Measurements from ENCODE around the gene BAZ1B.
A peak's percentile ranks its signal among the peaks of the same experiment; 100 is the strongest.
"Not testable (repeated sequence)": the region's sequence is repeated elsewhere in the genome, so short reads cannot be mapped to it uniquely, and the experiment has no call there.

BAZ1B gene, protein sequence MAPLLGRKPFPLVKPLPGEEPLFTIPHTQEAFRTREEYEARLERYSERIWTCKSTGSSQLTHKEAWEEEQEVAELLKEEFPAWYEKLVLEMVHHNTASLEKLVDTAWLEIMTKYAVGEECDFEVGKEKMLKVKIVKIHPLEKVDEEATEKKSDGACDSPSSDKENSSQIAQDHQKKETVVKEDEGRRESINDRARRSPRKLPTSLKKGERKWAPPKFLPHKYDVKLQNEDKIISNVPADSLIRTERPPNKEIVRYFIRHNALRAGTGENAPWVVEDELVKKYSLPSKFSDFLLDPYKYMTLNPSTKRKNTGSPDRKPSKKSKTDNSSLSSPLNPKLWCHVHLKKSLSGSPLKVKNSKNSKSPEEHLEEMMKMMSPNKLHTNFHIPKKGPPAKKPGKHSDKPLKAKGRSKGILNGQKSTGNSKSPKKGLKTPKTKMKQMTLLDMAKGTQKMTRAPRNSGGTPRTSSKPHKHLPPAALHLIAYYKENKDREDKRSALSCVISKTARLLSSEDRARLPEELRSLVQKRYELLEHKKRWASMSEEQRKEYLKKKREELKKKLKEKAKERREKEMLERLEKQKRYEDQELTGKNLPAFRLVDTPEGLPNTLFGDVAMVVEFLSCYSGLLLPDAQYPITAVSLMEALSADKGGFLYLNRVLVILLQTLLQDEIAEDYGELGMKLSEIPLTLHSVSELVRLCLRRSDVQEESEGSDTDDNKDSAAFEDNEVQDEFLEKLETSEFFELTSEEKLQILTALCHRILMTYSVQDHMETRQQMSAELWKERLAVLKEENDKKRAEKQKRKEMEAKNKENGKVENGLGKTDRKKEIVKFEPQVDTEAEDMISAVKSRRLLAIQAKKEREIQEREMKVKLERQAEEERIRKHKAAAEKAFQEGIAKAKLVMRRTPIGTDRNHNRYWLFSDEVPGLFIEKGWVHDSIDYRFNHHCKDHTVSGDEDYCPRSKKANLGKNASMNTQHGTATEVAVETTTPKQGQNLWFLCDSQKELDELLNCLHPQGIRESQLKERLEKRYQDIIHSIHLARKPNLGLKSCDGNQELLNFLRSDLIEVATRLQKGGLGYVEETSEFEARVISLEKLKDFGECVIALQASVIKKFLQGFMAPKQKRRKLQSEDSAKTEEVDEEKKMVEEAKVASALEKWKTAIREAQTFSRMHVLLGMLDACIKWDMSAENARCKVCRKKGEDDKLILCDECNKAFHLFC (N-terminal part only)

GRCh38 chr7:73522105-73522872, at the start of gene BAZ1B:
Gene BAZ1B, minus strand, starts transcription at chr7:73522293. Its CDS starts 360 bp downstream, at chr7:73521933.
- DNase-seq (ENCODE audit: low read depth, low spot score), result peak; percentile 95

GRCh38 chr7:73570977-73571376, 48.9 kb upstream of the BAZ1B start:
- no peak for DNase-seq (ENCODE audit: low read depth, low spot score)

GRCh38 chr7:73570521-73570920, 48.4 kb upstream of the BAZ1B start:
- no peak for DNase-seq (ENCODE audit: low read depth, low spot score)

GRCh38 chr7:73569042-73569608, 47.0 kb upstream of the BAZ1B start:
- DNase-seq (ENCODE audit: low read depth, low spot score), result no peak

- no peak for DNase-seq (ENCODE audit: low read depth, low spot score)
These were observed 46.0 kb upstream of the BAZ1B start for GRCh38 chr7:73567846-73568685.

DNA sequence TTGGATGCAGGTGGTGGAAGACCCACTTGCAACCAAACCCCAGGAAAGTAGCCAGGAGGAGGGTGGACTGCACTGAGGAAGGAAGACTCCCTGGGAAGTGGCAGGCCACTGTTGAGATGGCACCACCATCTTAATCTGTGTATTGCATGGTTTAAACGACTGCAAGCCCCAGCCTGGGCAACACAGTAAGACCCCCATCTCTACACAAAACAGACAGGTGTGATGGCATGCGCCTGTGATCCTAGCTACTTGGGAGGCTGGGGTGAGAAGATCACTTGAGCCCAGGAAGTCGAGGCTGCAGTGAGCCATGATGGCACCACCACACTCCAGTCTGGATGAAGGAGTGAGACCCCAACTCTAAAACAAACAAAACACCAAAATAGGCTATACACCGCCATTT, 45.0 kb upstream of the BAZ1B start:
- no peak for DNase-seq (ENCODE audit: low read depth, low spot score)

DNA sequence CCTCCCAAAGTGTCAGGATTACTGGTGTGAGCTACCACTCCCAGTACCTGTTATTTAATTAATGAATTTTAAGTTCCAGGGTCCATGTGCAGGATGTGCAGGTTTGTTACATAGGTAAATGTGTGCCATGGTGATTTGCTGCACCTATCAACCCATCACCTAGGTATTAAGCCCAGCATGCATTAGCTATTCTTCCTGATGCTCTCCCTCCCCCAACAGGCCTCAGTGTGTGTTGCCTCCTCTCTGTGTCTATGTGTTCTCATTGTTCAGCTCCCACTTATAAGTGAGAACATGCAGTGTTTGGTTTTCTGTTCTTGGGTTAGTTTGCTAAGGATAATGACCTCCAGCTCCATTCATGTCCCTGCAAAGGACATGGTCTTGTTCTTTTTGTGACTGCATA, 44.3 kb upstream of the BAZ1B start:
- DNase-seq (ENCODE audit: low read depth, low spot score), result not testable (repeated sequence)

DNA sequence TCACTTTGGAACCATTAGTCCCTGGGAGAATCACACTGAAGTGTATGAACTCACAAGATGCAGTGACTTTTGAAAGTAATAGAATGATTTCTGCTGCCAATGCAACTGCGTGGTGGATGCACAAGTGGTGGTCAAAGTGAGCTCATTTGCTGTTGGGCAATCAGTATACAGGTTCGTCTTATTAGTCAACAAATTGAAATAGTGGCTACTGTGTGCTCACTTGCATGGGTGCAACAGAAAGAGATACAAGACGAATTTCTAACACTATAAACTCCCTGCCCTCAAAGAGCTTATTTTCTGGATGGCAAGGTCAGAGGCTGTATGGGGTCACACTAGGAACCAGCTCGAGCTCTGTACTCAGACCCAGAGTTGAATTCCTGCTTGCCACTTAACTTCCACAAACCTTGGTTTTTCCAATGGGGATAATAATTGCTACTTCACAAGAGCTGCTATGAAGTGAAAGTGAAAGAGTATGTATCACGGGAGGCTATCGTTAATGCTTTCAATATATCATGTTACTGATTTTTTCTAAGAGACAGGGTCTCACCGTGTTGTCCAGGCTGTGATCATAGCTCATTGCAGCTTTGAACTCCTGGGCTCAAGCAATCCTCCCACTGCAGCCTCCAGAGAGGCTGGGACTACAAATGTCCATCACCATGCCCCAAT, 43.7 kb upstream of the BAZ1B start:
- DNase-seq (ENCODE audit: low read depth, low spot score), result no peak

GRCh38 chr7:73560109-73560835, 38.2 kb upstream of the BAZ1B start:
- DNase-seq (ENCODE audit: low read depth, low spot score), result no peak

GRCh38 chr7:73557397-73558257, 35.5 kb upstream of the BAZ1B start, which contains the start of gene BCL7B:
Gene BCL7B, minus strand, starts transcription at chr7:73557690. Its CDS starts 112 bp downstream, at chr7:73557578.
- peak; percentile 58 for DNase-seq (ENCODE audit: low read depth, low spot score)

GRCh38 chr7:73557108-73557396, 35.0 kb upstream of the BAZ1B start:
- DNase-seq (ENCODE audit: low read depth, low spot score), result peak; percentile 78

DNA sequence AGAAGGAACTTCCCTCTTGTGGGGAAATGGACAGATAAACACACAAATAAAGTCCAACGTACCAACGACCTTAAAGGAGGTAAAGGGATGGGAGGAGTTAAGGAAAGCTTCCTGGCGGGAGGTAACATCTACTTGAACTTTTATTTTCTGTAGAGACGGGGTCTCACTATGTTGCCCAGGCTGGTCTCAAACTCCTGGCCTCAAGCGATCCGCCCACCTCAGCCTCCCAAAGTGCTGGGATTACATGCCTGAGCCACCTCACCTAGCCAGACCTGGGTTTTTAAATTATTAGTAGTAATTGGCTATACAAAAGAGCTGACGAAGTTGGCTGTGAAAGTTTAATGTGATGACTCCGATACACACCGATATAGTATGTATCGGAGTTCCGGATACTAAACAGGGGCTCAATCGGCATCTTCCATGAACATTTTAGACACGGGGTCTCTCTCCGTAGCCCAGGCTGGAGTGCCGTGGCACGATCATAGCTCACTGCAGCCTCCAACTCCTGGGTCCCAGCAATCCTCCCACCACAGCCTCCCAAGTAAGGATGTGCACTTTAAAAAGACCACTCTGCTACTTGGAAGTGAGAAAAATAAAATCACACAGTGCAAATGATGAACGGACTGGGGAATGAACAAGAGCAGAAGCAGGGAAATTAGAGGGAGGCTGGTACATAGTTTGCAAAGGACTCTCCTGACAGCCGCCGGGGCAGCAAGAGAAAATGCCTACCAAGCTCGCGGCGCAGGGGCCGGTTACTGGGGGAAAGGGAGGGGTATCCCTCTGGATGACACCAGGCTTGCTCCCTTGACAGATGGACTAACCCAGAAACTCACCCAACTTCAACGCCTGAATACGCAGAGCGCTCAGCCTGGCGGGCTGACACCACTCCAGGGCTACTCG, 34.4 kb upstream of the BAZ1B start:
- DNase-seq (ENCODE audit: low read depth, low spot score), result no peak

GRCh38 chr7:73555411-73555982, 33.4 kb upstream of the BAZ1B start:
- no peak for DNase-seq (ENCODE audit: low read depth, low spot score)

DNA sequence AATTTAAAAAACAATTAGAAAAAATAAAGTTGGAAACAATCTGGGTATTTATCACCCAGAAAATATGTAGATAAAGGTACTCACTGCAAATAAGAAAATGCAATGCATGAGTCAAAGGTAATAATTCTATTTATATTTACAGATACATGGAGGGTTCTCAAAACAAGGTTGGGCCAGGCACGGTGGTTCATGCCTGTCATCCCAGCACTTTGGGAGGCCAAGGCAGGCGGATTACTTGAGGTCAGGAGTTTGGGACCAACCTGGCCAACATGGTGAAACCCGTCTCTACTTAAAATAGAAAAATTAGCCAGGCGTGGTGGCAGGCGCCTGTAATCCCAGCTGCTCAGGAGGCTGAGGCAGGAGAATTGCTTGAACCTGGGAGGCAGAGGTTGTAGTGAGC, 28.0 kb upstream of the BAZ1B start:
- DNase-seq (ENCODE audit: low read depth, low spot score), result not testable (repeated sequence)

DNA sequence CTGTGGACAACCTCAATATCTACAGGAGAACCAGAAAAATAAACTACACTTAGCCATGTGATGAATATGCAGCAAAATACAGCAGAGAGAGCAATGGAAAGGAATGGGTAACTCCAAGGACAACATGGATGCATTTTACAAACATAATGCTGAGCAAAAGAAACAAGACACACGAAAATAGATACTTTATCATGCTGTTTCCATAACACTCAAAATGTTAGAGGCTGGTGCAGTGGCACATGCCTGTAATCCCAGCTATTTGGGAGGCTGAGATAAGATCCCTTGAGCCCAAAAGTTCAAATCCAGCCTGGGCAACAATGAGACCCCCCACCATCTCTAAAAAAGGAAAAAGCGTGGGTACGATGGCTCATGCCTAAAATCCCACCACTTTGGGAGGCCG, 27.1 kb upstream of the BAZ1B start:
- no peak for DNase-seq (ENCODE audit: low read depth, low spot score)

- no peak for DNase-seq (ENCODE audit: low read depth, low spot score)
These were observed 25.7 kb upstream of the BAZ1B start for GRCh38 chr7:73547841-73548240.
